NT2/D1 (cell line): ENCODE results near the gene CDC42EP5.

ENCODE experiments used
- SUZ12 ChIP-seq: IDR thresholded peaks from 2 replicates; pipeline ENCODE4 v1.6.1; 2011; ENCODE audit not compliant: insufficient read length, insufficient read depth; ENCODE audit errors: extremely low read depth
- YY1 ChIP-seq: IDR thresholded peaks from 2 replicates; pipeline ENCODE4 v1.6.1; 2011; ENCODE audit not compliant: insufficient read length, insufficient read depth
- ZNF274 ChIP-seq: IDR thresholded peaks from 2 replicates; pipeline ENCODE4 v1.6.1; 2011; ENCODE audit warnings: mild to moderate bottlenecking, low read depth, low read length

DNA sequence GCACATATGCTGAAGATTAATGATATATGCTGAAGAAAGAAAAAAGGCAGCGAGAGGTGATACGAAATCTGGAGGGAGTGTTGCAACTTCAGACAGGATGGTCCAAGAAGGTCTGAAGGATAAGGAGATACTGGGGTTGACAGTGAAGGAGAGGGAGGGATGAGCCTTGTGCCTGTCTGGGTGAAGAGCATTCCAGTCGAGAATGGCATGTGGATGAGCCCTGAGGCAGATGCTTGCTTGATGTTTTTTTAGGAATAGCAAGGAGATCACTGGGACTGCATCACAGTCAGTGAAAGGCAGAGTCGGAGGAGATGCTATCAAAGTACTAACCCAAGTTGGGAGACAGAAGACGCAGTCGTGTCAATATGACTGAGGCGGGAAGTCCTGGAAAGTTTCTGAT is 16.2 kb upstream of the CDC42EP5 start:
- TF ChIP-seq ZNF274 = no peak
- TF ChIP-seq YY1 = no peak
- TF ChIP-seq SUZ12 = no peak
